H4 (cell line): ENCODE data around the gene CRIP3. TPM values are rescaled to one million over a fixed set of nuclear protein-coding genes. Genes with fewer than 3 reads are reported as not detected.

Experiments used
- DNase-seq: peaks from one replicate; pipeline ENCODE4 v3.0.0-alpha.2; 2015; ENCODE audit warnings: low spot score
- total RNA-seq: library from RNA; depleted of rRNA; stranded (reverse); fragments of >200 nt; shearing (Covaris generic); gene quantifications from 2 replicates; pipeline ENCODE4 v1.2.3, GENCODE V29; 2014

Gene CRIP3
- total RNA-seq, 1 experiment from 2014 or later = not detected

DNA sequence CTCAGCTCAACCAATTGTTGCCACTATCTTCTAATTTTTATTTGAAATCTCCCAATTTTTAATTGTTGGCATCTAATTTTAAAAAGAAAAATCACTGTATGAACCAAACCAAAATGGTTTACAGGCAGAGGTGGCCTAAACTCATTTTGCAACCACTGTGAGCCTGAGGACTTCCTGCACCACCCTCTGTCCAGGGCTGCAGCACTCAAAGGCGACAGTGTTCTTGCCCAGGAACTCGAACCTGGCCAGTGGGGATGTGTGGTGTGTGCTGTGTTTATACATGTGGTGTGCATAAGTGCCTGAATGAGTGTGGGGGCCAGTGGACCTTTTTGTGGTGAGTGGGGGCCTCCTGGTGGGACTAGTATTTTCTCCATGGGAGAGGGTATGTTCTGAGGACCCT is 34.9 kb downstream of the CRIP3 start:
- DNase-seq = no peak

GRCh38 chr6:43271944-43272343 is 36.7 kb downstream of the CRIP3 start:
- no peak for DNase-seq

DNA sequence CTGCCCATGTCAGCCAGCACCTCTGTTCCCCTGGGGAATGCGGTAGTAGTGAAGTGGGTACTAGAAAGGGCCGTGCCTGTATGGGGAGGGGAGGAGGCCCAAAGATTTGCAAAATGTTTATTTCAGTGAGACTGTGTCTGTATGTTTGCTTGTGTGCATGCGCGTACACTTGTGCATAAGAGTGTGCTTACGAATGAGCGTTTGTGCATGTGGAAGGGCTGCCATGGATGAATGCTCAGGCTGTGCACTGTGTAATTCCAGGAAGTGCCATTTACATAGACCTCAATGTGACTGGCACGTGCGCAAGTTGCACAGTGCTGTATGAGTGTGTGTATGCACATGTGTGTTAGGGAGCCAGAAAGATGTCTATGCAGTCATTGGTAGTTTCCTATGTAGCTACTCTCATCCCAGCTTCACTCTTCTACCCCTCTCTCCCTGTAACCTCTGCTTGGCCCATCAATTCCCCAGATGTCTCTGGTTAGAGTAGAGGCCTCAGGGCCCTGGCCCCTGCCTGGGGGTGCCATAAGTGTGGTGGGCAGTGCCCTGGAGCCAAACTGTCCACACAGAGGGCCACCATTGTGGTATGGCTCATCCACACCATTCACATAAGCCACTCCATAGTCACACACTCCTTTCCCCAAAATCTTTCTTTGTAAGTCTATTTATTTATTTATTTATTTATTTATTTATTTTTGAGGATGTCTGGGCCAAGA is 37.4 kb downstream of the CRIP3 start:
- DNase-seq = no peak

- DNase-seq = no peak
Observed at GRCh38 chr6:43269273-43270007, 39.2 kb downstream of the CRIP3 start.

- DNase-seq = no peak
Observed at GRCh38 chr6:43268782-43269272, 39.8 kb downstream of the CRIP3 start.

- no peak for DNase-seq
Observed at GRCh38 chr6:43268355-43268700, 40.3 kb downstream of the CRIP3 start.

DNA sequence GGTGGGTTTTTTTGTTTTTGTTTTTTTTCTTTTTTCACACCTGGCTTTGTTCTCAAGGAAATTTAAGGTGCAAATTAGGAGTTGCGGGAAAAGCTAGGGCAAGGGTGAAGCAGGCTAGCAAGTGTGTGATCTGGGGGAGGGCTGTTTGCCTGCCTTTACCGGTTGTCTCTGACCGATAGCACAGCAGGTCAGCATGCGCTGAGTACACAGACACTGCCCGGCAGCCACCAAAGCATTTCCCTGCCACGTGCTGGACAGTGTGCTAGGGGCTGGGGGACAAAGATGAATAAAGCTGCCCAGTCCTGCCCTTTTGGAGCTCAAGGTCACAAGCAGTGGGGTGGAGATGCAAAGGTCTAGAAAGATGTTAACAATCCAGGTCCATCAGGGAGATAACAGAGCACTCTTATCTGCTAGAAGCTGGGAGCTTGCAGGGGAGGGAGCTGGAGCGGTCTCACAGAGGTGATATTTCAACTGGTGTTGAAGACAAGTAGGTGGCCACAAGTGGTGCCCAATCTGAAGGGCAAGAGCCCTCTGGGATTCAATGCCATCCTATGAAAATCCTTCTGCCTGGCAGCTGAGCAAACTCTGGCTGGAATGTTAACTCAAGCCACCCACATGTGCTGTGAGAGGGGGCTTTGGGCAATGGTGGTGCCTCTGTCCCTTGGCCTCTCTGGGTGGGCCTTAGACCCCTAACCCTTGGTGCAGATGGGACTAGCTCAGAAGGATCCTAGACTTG is 40.8 kb downstream of the CRIP3 start:
- no peak for DNase-seq

DNA sequence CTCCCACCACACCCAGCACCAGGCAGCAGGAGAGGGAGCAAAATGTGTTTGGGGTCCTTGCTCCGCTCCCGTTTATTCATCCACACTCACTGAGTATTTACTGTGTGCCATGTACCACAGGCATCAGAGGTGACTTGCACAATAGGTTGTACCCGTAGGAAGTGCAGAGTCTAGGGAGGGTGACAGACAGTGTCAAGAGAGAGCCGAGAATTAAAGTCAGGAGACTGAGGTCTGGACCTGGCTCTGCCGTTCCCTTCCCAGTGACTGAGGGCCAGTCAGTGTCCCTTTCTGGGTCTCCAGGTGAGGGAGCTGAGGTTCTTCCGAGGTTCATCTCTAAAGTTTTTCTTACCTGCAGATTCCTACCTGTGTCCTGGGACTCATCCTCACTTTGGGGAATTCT is 43.1 kb downstream of the CRIP3 start:
- no peak for DNase-seq

GRCh38 chr6:43264599-43265145 is 44.0 kb downstream of the CRIP3 start:
- DNase-seq = no peak

DNA sequence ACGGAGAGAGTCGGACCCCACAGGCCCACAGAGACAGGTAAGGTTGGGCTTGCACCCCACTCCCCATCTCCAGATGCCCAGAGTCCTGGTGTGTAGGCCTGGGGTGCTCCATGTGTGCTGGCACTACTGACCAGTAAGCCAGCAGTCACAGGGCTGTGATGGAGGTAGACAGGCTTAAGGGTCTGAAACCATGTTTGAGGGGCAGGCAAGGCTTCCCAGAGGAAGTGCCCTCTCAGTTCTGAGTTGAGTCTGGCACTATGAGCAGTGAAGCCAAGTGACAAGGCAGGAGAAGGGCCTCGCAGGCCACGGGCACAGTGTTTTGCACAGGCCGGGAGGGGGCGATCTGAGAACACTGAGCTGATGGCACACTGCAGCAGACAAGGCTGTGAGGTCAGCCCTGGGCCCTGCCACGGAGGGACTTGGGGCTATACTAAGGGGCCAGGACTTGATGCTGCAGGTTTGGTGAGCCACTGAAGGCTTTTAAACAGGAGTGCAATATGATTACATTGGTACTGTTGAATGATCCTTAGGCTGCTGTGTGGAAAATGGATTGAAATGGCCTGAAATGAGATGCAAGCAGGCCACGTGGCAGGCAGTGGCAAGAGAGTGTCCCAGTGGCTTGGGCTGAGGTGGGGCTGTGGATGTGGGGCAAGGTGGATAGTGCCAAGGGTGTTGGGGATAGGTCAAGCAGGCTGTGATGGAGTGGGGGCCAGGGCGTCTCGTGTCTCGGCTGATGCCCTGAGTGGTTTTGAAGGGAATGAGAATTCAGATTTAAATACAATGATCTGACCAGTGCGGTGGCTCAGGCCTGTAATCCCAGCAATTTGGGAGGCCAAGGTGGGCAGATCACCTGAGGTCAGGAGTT is 45.1 kb downstream of the CRIP3 start:
- peak; percentile 73 for DNase-seq

GRCh38 chr6:43262780-43263313 is 45.8 kb downstream of the CRIP3 start:
- DNase-seq = no peak

DNA sequence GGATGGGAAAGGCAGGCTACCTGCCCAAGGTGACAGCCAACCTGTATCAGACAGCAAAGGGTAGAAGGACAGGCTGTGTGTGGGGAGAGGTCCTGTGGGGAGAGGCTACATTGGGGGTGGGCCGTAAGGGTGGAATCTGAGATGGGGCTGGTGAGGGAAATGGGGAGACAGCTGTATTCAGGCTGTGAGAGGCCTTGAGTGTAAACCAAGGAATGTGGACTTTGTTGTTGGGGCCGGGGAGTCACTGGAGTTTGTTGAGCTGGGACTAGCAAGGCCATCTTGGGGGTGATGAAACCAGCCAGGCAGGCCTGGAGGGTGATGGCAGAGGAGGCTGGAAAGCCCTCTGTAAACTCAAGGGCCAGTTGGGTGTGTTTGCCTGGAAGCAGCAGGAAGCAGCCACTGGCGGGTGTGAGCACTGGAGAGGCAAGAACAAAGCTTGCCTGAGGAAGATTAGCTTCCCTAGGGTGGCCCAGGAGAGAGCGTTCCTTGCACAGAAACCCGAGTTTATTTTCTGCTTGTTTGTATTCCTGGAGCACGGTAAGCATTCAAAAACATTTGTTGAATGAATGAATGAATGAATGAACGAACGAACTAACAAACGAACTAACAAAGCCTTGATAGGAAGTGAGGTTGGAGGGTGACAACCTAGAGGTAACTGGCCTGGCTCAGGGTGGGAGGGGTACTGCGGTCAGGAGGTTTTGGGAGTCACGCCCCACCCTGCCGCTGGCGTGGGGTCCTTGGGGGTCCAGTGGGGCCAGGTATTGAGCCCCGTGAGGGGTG is 46.4 kb downstream of the CRIP3 start:
- DNase-seq = no peak

DNA sequence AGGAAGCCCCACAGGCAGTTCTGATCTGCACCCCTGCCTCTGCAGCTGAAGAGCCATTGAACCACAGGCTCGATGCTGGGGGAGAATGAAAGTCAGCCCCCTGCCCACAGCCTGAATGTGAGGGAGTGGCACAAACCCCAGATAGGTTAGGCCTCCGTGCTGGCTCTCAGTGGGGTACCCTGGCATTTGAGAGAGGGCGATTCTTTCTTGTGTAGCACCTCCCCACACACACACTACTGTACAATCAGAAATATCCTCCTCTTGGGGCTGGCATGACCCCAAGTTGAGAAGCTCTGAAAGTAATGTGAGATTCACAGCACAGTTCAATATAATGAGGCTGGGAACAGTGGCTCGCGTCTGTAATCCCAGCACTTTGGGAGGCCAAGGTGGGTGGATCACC is 47.4 kb downstream of the CRIP3 start:
- no peak for DNase-seq

GRCh38 chr6:43260791-43261190 is 47.8 kb downstream of the CRIP3 start:
- no peak for DNase-seq

- DNase-seq = no peak
Observed at GRCh38 chr6:43258807-43259686, 49.6 kb downstream of the CRIP3 start.

- no peak for DNase-seq
Observed at GRCh38 chr6:43258180-43258579, 50.4 kb downstream of the CRIP3 start.

GRCh38 chr6:43257367-43258145 is 51.1 kb downstream of the CRIP3 start:
- DNase-seq = no peak

- no peak for DNase-seq
Observed at GRCh38 chr6:43256670-43257366, 51.8 kb downstream of the CRIP3 start.
